Liver (tissue), 9 donors: ENCODE results near the gene OR2M2. TPM values are rescaled to one million over a fixed set of nuclear protein-coding genes. Genes with fewer than 3 reads are reported as not detected.

Experiments used
- DNase-seq: peaks from one replicate; pipeline ENCODE4 v3.0.0-alpha.2; 2017; ENCODE audit warnings: low spot score
- H3K27ac ChIP-seq, 2 donors: one replicate each; pipeline ENCODE4 v1.7.0; 2013; ENCODE audit warnings: inconsistent platforms in 2 of 2, low read length in 2 of 2, control low read depth in 1 of 2, low read depth in 1 of 2, mild to moderate bottlenecking in 1 of 2
- H3K27me3 ChIP-seq, 4 donors: one replicate each; pipeline versions ENCODE4 v1.6.1 to v1.7.0; 2013; ENCODE audit warnings: low read length in 3 of 4, inconsistent platforms in 1 of 4, mild to moderate bottlenecking in 1 of 4, moderate library complexity in 1 of 4; ENCODE audit not compliant: control insufficient read depth in 4 of 4, insufficient read depth in 4 of 4
- H3K36me3 ChIP-seq, 4 donors: one replicate each; pipeline versions ENCODE4 v1.6.1 to v1.7.0; 2013; ENCODE audit warnings: low read length in 3 of 4, mild to moderate bottlenecking in 3 of 4, low read depth in 1 of 4, moderate library complexity in 1 of 4; ENCODE audit not compliant: control insufficient read depth in 4 of 4, insufficient read depth in 3 of 4
- H3K4me1 ChIP-seq, 4 donors: one replicate each; pipeline versions ENCODE4 v1.6.1 to v1.7.0; 2013; ENCODE audit warnings: low read length in 3 of 4, mild to moderate bottlenecking in 3 of 4, moderate library complexity in 1 of 4; ENCODE audit not compliant: control insufficient read depth in 4 of 4, insufficient read depth in 4 of 4
- H3K4me3 ChIP-seq, 3 donors: one replicate each; pipeline versions ENCODE4 v1.6.1 to v1.7.0; 2013; ENCODE audit warnings: low read length in 3 of 3, control low read depth in 1 of 3, low read depth in 1 of 3, mild to moderate bottlenecking in 1 of 3
- H3K9ac ChIP-seq, 2 donors: one replicate each; pipeline ENCODE4 v1.7.0; 2013; ENCODE audit warnings: low read length in 2 of 2, mild to moderate bottlenecking in 2 of 2, moderate library complexity in 2 of 2, control low read depth in 1 of 2, low read depth in 1 of 2
- H3K9me3 ChIP-seq, 4 donors: one replicate each; pipeline versions ENCODE4 v1.6.1 to v1.7.0; 2013; ENCODE audit warnings: low read length in 3 of 4; ENCODE audit not compliant: control insufficient read depth in 4 of 4
- ATF3 ChIP-seq: IDR thresholded peaks from 2 replicates; pipeline ENCODE4 v1.6.1; 2016; ENCODE audit warnings: antibody characterized with exemption
- CTCF ChIP-seq: fragments of 150-350 bp; IDR thresholded peaks from 2 replicates; pipeline ENCODE4 v1.5.1; 2017; ENCODE audit warnings: improper control_type of control experiment, low read depth, low read length; ENCODE audit not compliant: missing input control
- EGR1 ChIP-seq, 2 donors: IDR thresholded peaks; 2 replicates each; pipeline ENCODE4 v1.6.1; 2016 to 2018; ENCODE audit warnings: antibody characterized with exemption in 2 of 2, low read depth in 2 of 2
- FOXA1 ChIP-seq: IDR thresholded peaks from 2 replicates; pipeline ENCODE4 v1.6.1; 2016; ENCODE audit warnings: antibody characterized with exemption
- FOXA2 ChIP-seq: IDR thresholded peaks from 2 replicates; pipeline ENCODE4 v1.6.1; 2016; ENCODE audit warnings: antibody characterized with exemption
- GABPA ChIP-seq, 2 donors: IDR thresholded peaks in 1 of 2; conservative IDR thresholded peaks in 1 of 2; 2 replicates each; pipeline ENCODE4 v1.6.1; 2016; ENCODE audit warnings: antibody characterized with exemption in 2 of 2, mild to moderate bottlenecking in 1 of 2, moderate library complexity in 1 of 2
- HNF4A ChIP-seq, 2 donors: conservative IDR thresholded peaks; 2 replicates each; pipeline ENCODE4 v1.6.1; 2016; ENCODE audit warnings: antibody characterized with exemption in 2 of 2, mild to moderate bottlenecking in 2 of 2
- HNF4G ChIP-seq: IDR thresholded peaks from 2 replicates; pipeline ENCODE4 v1.6.1; 2016; ENCODE audit warnings: antibody characterized with exemption
- JUND ChIP-seq, 2 donors: IDR thresholded peaks; 2 replicates each; pipeline ENCODE4 v1.6.1; 2016; ENCODE audit warnings: antibody characterized with exemption in 2 of 2
- MAX ChIP-seq: IDR thresholded peaks from 2 replicates; pipeline ENCODE4 v1.6.1; 2016; ENCODE audit warnings: antibody characterized with exemption
- RAD21 ChIP-seq, 2 donors: IDR thresholded peaks; 2 replicates each; pipeline ENCODE4 v1.6.1; 2016; ENCODE audit warnings: antibody characterized with exemption in 2 of 2, mild to moderate bottlenecking in 2 of 2
- REST ChIP-seq: IDR thresholded peaks from 2 replicates; pipeline ENCODE4 v1.6.1; 2016; ENCODE audit warnings: antibody characterized with exemption, mild to moderate bottlenecking
- RXRA ChIP-seq, 2 donors: IDR thresholded peaks; 2 replicates each; pipeline ENCODE4 v1.6.1; 2017 to 2018; ENCODE audit warnings: antibody characterized with exemption in 2 of 2, mild to moderate bottlenecking in 1 of 2
- SP1 ChIP-seq: IDR thresholded peaks from 2 replicates; pipeline ENCODE4 v1.6.1; 2018; ENCODE audit warnings: antibody characterized with exemption, mild to moderate bottlenecking
- YY1 ChIP-seq: IDR thresholded peaks from 2 replicates; pipeline ENCODE4 v1.6.1; 2016; ENCODE audit warnings: antibody characterized with exemption, mild to moderate bottlenecking
- ZBTB33 ChIP-seq: IDR thresholded peaks from 2 replicates; pipeline ENCODE4 v1.6.1; 2016; ENCODE audit warnings: antibody characterized with exemption
- WGBS: extraction: QIAGEN DNeasy Blood & Tissue Kit; methylation state at CpG from one replicate; pipeline ENCODE4 v1.1.7; 2013; 5-methylcytosine and 5-hydroxymethylcytosine counted together
- polyA plus RNA-seq, 2 donors: library from polyadenylated mRNA; stranded (reverse) in 1 of 2; unstranded in 1 of 2; fragments of 200-250 nt in 1 of 2; fragments of >200 nt in 1 of 2; fragmentation: Nextera tagmentation in 1 of 2; extraction: Ambion mirVana in 1 of 2; gene quantifications; one replicate each; pipeline versions ENCODE4 v1.2.1 to v1.2.3, GENCODE V29; 2013 to 2015
- total RNA-seq, 2 donors: library from RNA; depleted of rRNA; stranded (reverse); fragments of >200 nt; gene quantifications; one replicate each; pipeline ENCODE4 v1.2.3, GENCODE V29; 2014
- donor health status: healthy.
- donor health status: healthy.
- donor health status: healthy.
- donor health status: healthy.
- donor health status: healthy.

Gene OR2M2
- not detected for total RNA-seq
- polyA plus RNA-seq: not detected

GRCh38 chr1:248174521-248174920 is at the start of gene OR2M2:
Gene OR2M2 (plus strand): TSS chr1:248174821. CDS start chr1:248179986, 5,165 bp downstream.
- no peak for DNase-seq
- Histone ChIP-seq H3K27ac (no peak within 1 kb of the TSS), H3K9me3 (no peaks in the 10 kb centered on the region), H3K4me1 (no peaks in the 10 kb centered on the region), H3K27me3 (no peaks in the 10 kb centered on the region), H3K9ac (no peak within 1 kb of the TSS), H3K36me3 (no peaks in the 10 kb centered on the region), H3K4me3 (no peak within 1 kb of the TSS)
- TF ChIP-seq FOXA2 (no peak), HNF4G (no peak), GABPA (IDR thresholded peaks at IDR 0.05 in 1 of 2, conservative IDR thresholded peaks at IDR 0.05 in 1 of 2) (no peak), SP1 (no peak), REST (no peak), JUND (IDR thresholded peaks at IDR 0.05) (no peak), ATF3 (no peak), MAX (no peak), RXRA (IDR thresholded peaks at IDR 0.05) (no peak), CTCF (no peak), HNF4A (conservative IDR thresholded peaks at IDR 0.05) (no peak)

- 79% methylated on average over 5 of the region's 5 CpGs for WGBS
- Histone ChIP-seq H3K36me3 (no peaks in the 10 kb centered on the region), H3K27me3 (no peaks in the 10 kb centered on the region), H3K27ac (no peak overlapping the region), H3K4me3 (no peak overlapping the region), H3K4me1 (no peaks in the 10 kb centered on the region), H3K9me3 (peaks cover 0 to 2% (median 0%) of the 10 kb centered on the region in 4 donors), H3K9ac (no peak overlapping the region)
- no peak for DNase-seq
- TF ChIP-seq ZBTB33 (no peak), CTCF (no peak), HNF4A (conservative IDR thresholded peaks at IDR 0.05) (no peak), FOXA2 (no peak), GABPA (IDR thresholded peaks at IDR 0.05 in 1 of 2, conservative IDR thresholded peaks at IDR 0.05 in 1 of 2) (no peak), FOXA1 (no peak), REST (no peak), EGR1 (IDR thresholded peaks at IDR 0.05; ENCODE audit: low read depth in 2 of 2) (no peak), HNF4G (no peak), YY1 (no peak), JUND (IDR thresholded peaks at IDR 0.05) (no peak), MAX (no peak), RAD21 (IDR thresholded peaks at IDR 0.05) (no peak), RXRA (IDR thresholded peaks at IDR 0.05) (no peak)
These were observed 47.0 kb upstream of the OR2M2 start for GRCh38 chr1:248127653-248128052.
